Neural crest cell (in vitro differentiated cells): ENCODE results near the gene PGLYRP2. TPM values are rescaled to one million over a fixed set of nuclear protein-coding genes. Genes with fewer than 3 reads are reported as not detected.
"Not testable (repeated sequence)": the region's sequence is repeated elsewhere in the genome, so short reads cannot be mapped to it uniquely, and the experiment has no call there.

Experiments
- DNase-seq: peaks from one replicate; pipeline ENCODE4 v3.0.0; 2021; ENCODE audit warnings: low read depth, mixed read lengths, low spot score
- H3K27ac Mint-ChIP-seq: one replicate; pipeline ENCODE4 v1.8.0; 2021; ENCODE audit warnings: mild to moderate bottlenecking, mixed read lengths; ENCODE audit not compliant: unreplicated experiment
- H3K27me3 Mint-ChIP-seq: 2 replicates; pipeline ENCODE4 v1.8.0; 2021; ENCODE audit warnings: low read depth, mild to moderate bottlenecking, mixed read lengths
- H3K36me3 Mint-ChIP-seq: 2 replicates; pipeline ENCODE4 v1.8.0; 2021; ENCODE audit warnings: low read depth, mild to moderate bottlenecking, mixed read lengths
- H3K4me1 Mint-ChIP-seq: 2 replicates; pipeline ENCODE4 v1.8.0; 2021; ENCODE audit warnings: mixed read lengths
- H3K4me3 Mint-ChIP-seq: one replicate; pipeline ENCODE4 v1.8.0; 2021; ENCODE audit warnings: mild to moderate bottlenecking, mixed read lengths
- H3K9me3 Mint-ChIP-seq: 2 replicates; pipeline ENCODE4 v1.8.0; 2021; ENCODE audit warnings: mixed read lengths
- total RNA-seq: library from RNA; stranded (reverse); gene quantifications from 2 replicates; pipeline ENCODE4 v1.2.1, GENCODE V29; 2021
- TF ChIP-seq, protein P1 (sequence below): fragments of 200-600 bp; sonication (generic); conservative IDR thresholded peaks from 2 replicates; pipeline ENCODE4 v1.5.0; 2021; ENCODE audit warnings: antibody characterized with exemption, mild to moderate bottlenecking

Gene PGLYRP2
- total RNA-seq, 1 donor from 2014 or later, result not detected

DNA sequence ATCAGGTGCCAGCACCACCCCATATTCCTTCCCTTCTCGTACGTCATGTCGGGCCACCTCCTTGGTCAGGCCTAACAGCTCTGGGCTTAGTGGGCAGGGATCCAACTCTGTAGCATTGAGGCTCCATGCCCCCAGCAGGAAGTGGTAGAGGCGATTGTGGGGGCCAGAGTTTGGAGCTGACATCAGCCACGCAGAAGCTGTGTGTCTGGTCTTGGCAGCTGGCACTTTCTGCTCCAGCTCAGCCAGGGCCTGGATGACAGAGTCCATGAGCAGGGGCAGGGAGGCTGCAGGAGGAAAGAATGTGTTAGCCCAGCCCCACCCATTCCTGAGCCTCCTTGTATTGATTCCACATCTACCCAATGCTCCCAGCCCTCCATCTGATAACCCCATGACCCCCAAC is 3.0 kb downstream of the PGLYRP2 start:
- DNase-seq, result no peak
- Mint-ChIP-seq H3K27me3 (peaks cover 33% of the 10 kb centered on the region), H3K27ac (no peak overlapping the region), H3K36me3 (no peaks in the 10 kb centered on the region), H3K4me1 (no peaks in the 10 kb centered on the region), H3K4me3 (no peak overlapping the region), H3K9me3 (peaks cover 2% of the 10 kb centered on the region)
- TF ChIP-seq, protein P1, sequence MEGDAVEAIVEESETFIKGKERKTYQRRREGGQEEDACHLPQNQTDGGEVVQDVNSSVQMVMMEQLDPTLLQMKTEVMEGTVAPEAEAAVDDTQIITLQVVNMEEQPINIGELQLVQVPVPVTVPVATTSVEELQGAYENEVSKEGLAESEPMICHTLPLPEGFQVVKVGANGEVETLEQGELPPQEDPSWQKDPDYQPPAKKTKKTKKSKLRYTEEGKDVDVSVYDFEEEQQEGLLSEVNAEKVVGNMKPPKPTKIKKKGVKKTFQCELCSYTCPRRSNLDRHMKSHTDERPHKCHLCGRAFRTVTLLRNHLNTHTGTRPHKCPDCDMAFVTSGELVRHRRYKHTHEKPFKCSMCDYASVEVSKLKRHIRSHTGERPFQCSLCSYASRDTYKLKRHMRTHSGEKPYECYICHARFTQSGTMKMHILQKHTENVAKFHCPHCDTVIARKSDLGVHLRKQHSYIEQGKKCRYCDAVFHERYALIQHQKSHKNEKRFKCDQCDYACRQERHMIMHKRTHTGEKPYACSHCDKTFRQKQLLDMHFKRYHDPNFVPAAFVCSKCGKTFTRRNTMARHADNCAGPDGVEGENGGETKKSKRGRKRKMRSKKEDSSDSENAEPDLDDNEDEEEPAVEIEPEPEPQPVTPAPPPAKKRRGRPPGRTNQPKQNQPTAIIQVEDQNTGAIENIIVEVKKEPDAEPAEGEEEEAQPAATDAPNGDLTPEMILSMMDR, result no peak

GRCh38 chr19:15475611-15476010 is 3.7 kb downstream of the PGLYRP2 start:
- Mint-ChIP-seq H3K27ac (no peak overlapping the region), H3K4me1 (no peaks in the 10 kb centered on the region), H3K36me3 (no peaks in the 10 kb centered on the region), H3K4me3 (no peak overlapping the region), H3K9me3 (peaks cover 2% of the 10 kb centered on the region), H3K27me3 (peaks cover 40% of the 10 kb centered on the region)
- no peak for DNase-seq
- TF ChIP-seq, protein P1, result no peak

GRCh38 chr19:15475169-15475568 is 4.1 kb downstream of the PGLYRP2 start:
- Mint-ChIP-seq H3K27me3 (peaks cover 43% of the 10 kb centered on the region), H3K27ac (no peak overlapping the region), H3K36me3 (no peaks in the 10 kb centered on the region), H3K4me3 (no peak overlapping the region), H3K9me3 (peaks cover 2% of the 10 kb centered on the region), H3K4me1 (no peaks in the 10 kb centered on the region)
- TF ChIP-seq, protein P1, result no peak
- no peak for DNase-seq

GRCh38 chr19:15473821-15474220 is 5.5 kb downstream of the PGLYRP2 start:
- H3K9me3 Mint-ChIP-seq, H3K27ac Mint-ChIP-seq, H3K4me3 Mint-ChIP-seq, DNase-seq, H3K4me1 Mint-ChIP-seq, H3K36me3 Mint-ChIP-seq: not testable (repeated sequence)
- peaks cover 55% of the 10 kb centered on the region for H3K27me3 Mint-ChIP-seq

DNA sequence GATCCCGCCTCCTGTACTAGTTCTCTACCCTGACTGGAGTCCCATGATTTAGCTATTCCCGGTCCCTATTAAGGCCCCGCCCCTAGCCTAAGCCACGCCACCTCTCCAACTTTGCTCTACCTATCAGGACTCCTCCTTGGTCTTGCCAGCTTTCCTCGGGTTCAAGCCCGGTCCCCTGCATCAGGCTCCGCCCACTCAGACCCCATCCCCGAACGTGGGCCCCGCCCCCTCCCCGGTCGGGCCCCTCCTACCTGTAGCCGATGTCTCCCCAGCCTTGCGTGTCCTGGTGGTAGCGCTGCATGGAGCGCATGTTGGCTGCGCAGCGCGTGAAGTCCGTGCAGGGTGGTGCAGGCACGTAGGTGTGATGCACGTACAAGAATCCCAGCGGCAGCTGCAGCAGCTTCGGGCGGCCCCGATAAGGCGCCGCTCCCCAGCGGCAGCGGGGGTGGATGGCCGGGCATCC is 7.6 kb downstream of the PGLYRP2 start:
- H3K36me3 Mint-ChIP-seq, result no peaks in the 10 kb centered on the region
- no peak for DNase-seq
- no peak overlapping the region for H3K4me3 Mint-ChIP-seq
- peaks cover 2% of the 10 kb centered on the region for H3K9me3 Mint-ChIP-seq
- TF ChIP-seq, protein P1, result no peak
- peak overlapping the region; percentile 35 for H3K27ac Mint-ChIP-seq
- no peaks in the 10 kb centered on the region for H3K4me1 Mint-ChIP-seq
- peaks cover 68% of the 10 kb centered on the region for H3K27me3 Mint-ChIP-seq

DNA sequence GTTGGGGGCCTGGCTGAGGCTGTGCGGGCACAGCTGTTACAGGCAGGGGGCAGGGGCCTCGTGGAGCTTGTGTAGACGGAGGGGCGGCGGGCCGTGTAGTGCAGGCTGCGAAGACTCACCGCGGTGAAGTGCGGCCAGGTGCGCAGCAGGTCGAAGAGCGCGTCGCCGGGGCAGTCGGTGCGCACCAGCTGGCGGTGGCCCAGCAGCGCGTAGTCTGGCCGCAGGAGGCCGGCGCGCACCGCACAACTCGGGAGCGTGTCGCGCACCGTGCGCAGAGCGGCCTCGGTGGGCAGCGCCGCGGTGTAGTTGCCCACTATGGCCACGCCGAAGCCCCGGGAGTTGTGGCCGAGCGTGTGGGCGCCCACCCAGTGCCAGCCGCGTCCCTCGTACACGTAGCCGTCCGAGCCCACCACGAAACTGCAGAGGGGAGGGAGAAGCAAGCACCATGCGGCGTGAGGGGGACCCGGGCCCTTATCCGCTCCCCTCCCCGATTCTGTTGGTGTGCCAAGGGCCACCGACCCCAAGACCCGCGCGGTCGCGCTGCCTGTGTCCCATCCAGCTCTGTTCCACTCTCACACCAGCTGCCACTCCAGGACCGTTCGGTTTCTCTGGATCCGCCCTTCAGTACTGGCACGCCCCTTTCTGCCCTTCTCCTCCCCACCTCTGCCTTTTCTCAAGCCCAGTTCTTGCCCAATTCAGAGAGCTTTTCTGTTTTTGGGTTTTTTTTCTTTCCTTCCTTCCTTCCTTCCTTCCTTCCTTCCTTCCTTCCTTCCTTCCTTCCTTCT is 9.6 kb downstream of the PGLYRP2 start:
- H3K27me3 Mint-ChIP-seq, result peaks cover 72% of the 10 kb centered on the region
- H3K4me1 Mint-ChIP-seq, result no peaks in the 10 kb centered on the region
- H3K36me3 Mint-ChIP-seq, result no peaks in the 10 kb centered on the region
- no peak overlapping the region for H3K27ac Mint-ChIP-seq
- no peak for DNase-seq
- TF ChIP-seq, protein P1, result no peak
- peaks cover 2% of the 10 kb centered on the region for H3K9me3 Mint-ChIP-seq
- H3K4me3 Mint-ChIP-seq, result no peak overlapping the region
